ENCODE results near the gene PLVAP. TPM values are rescaled to one million over a fixed set of nuclear protein-coding genes. Genes with fewer than 3 reads are reported as not detected.
A peak's percentile ranks its signal among the peaks of the same experiment; 100 is the strongest.

The PLVAP gene
- total and polyA plus RNA-seq, 2 experiments from 2014 or later = not detected

GRCh38 chr19:17332677-17333581 is 44.2 kb downstream of the PLVAP start:
- peak; percentile 94 for DNase-seq (ENCODE audit: low spot score)
- H3K27ac Mint-ChIP-seq = no peak overlapping the region

More at GRCh38 chr19:17332677-17333581, 44.2 kb downstream of the PLVAP start:
- Mint-ChIP-seq H3K27me3 (ENCODE audit: insufficient read depth, low read depth, poor library complexity) (peaks cover 19% of the 10 kb centered on the region), H3K36me3 (ENCODE audit: low read depth) (peaks cover 18% of the 10 kb centered on the region), H3K4me1 (peaks cover 20% of the 10 kb centered on the region), H3K4me3 (peak overlapping the region; percentile 51), H3K9me3 (peaks cover 5% of the 10 kb centered on the region; the same call in 2 of the 3 replicates)
- H3K9me2 ChIP-seq (ENCODE audit: insufficient read depth) = no peaks in the 10 kb centered on the region
- 0 out of 2 replicates have a peak overlapping the region, but pooled peaks have one; percentile 20 for H3K4me2 ChIP-seq
- H2AFZ ChIP-seq = no peak overlapping the region
- peak; percentile 6 for ATAC-seq
- H3K27me3 ChIP-seq (ENCODE audit: insufficient read depth) = peaks cover 9% of the 10 kb centered on the region; the same call in 1 of the 2 replicates
- no peaks in the 10 kb centered on the region for H3K36me3 ChIP-seq (ENCODE audit: insufficient read depth)
- no peaks in the 10 kb centered on the region for H3K79me2 ChIP-seq (replicated peaks; ENCODE audit: insufficient read depth)
- H3K4me3 ChIP-seq = peak overlapping the region; percentile 12; the same call in 1 of the 2 replicates
- no peaks in the 10 kb centered on the region for H4K20me1 ChIP-seq (replicated peaks; ENCODE audit: insufficient read depth)
- peaks cover 14% of the 10 kb centered on the region for H3F3A ChIP-seq (replicated peaks; ENCODE audit: low read depth)
- no peak for TF ChIP-seq ZNF114 (CRISPR knock-in tag; IDR thresholded peaks at IDR 0.05)
- peak; percentile 46 for TF ChIP-seq POLR2AphosphoS5 (IDR thresholded peaks at IDR 0.05; ENCODE audit: low read depth)
- no peak for TF ChIP-seq REST (IDR thresholded peaks at IDR 0.05; ENCODE audit: unreplicated experiment)
- no peak for TF ChIP-seq CTCF (conservative IDR thresholded peaks at IDR 0.05; ENCODE audit: low read depth in 2 of 2)
- H3K27ac ChIP-seq (ENCODE audit: low read depth) = no peak overlapping the region
- no peaks in the 10 kb centered on the region; the same call in 1 of the 2 replicates for H3K4me1 ChIP-seq (ENCODE audit: insufficient read depth)
